HG02973 (cell line): ENCODE data around the gene CCR9.

Source experiments
- ATAC-seq: cut with Tn5 transposase; IDR thresholded peaks from one replicate; pipeline ENCODE4 v1.9.1; 2021; ENCODE audit warnings: moderate library complexity; ENCODE audit not compliant: unreplicated experiment

Gene CCR9

DNA sequence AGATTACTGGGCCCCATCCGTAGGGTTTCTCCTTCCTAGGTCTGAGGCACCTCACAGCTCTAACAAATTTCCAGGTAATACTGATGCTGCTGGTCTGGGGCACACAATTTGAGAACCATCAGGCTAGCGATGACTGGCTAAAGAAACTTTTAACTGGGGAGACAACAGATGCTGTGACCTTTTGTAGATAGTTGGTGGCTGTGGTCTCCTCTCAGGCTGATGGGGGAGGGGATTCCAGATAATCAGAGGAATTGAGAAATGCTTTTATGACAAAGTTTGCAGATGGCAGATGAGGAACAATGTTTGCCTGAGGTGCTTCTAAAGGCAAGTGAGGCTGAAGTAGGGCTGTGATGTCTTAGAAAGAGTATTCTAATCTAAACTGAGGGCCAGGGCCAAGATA, 13.8 kb upstream of the CCR9 start:
- no peak for ATAC-seq

DNA sequence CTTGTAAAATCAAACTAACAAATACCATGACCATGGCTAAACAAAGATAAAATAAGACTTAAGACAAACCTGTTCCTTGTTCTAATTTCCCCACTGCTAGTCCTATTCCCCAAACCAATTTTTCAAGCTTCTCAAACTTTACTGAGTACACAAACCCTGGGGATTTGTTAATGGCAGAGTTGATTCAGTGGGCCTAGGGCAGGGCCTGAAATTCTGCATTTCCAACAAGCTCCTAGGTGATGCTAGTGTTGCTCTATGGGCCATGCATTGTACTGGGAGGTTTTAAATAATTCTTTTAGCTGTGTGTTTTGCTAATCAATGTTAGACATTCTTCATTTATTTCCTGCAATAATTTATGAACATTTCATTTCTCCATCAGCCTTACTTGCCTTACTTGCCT, 13.3 kb upstream of the CCR9 start:
- ATAC-seq, result no peak

DNA sequence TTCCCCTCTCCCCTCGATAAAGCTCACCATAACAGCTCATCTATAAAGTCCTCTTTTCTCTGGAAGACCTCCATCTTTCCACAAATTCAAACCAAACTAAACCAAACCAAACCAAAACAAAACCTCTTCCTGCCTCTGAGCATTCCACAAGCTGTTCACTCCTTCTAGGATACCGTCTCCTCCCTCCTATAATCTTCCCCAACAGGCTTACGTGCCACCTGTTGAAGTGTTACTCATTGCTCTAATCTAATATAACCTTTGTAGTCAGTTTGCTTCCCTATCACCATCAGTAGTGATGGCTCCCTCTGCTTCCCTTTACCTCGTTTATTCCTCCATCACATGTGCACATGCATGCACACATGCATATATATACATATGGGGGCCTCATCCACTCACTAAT, 12.7 kb upstream of the CCR9 start:
- no peak for ATAC-seq

DNA sequence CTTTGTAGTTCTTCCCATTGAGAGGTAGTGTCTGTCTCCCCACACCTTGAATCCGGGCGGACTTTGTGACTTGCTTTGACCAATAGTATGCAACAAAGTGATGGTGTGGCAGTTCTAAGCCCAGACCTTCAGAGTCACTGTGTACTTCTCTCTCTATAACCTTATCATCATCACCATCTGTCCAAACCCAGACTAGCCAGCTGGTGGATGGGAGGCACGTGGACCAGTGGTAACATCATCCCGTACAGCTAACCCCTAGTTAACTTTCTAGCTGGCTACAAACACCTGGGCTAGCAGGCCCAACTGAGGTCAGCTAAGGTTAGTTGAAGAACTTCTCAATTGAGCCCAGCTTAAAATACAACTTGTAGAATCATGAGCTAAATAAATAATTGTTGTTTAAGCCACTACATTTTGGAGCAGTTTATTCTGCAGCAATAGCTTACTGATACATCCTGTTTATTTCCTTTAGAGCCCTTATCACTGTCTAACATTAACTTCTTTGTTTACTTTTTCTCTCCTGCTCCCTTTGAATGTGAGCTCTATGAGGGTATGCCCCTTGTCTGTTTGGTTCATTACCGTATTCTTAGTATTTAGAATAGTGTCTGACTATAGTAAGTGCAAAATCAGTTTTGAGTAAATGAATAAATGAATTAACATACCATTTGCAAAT, 11.5 kb upstream of the CCR9 start:
- no peak for ATAC-seq

DNA sequence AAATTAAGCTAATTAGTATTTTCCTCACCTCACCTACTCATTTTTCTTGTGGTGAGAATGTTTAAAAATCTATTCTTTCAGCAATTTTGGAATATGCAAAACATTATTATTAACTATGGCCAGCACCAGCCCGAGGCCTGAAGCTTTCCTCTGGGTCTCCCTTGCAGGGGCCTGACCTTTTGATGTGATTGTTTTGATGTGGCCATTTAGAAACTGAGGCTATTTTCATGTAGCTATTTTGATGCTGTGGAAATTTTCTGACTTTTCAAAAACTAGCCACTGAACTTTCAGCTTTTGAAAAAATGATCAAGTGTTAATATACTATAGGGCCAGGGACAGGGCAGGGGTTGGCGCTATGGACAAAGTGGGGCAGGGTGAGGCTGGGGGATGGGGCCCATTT, 8.2 kb upstream of the CCR9 start:
- no peak for ATAC-seq

DNA sequence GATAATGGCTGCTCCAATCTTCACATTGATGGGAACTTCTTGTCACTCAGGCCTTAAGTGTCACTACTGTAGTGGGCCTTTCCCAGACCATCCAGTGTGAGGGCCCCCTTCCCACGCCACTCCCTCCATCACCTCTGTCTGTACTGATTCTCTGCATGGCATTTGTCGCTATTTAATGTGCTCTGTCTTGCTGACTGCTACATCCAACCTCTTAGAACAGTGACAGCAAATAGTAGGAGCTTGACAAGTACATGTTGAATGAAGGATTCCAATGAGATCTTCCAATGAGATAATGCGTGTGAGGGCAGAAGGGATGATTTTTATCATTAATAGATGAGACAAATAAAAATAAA, 5.6 kb upstream of the CCR9 start:
- no peak for ATAC-seq

DNA sequence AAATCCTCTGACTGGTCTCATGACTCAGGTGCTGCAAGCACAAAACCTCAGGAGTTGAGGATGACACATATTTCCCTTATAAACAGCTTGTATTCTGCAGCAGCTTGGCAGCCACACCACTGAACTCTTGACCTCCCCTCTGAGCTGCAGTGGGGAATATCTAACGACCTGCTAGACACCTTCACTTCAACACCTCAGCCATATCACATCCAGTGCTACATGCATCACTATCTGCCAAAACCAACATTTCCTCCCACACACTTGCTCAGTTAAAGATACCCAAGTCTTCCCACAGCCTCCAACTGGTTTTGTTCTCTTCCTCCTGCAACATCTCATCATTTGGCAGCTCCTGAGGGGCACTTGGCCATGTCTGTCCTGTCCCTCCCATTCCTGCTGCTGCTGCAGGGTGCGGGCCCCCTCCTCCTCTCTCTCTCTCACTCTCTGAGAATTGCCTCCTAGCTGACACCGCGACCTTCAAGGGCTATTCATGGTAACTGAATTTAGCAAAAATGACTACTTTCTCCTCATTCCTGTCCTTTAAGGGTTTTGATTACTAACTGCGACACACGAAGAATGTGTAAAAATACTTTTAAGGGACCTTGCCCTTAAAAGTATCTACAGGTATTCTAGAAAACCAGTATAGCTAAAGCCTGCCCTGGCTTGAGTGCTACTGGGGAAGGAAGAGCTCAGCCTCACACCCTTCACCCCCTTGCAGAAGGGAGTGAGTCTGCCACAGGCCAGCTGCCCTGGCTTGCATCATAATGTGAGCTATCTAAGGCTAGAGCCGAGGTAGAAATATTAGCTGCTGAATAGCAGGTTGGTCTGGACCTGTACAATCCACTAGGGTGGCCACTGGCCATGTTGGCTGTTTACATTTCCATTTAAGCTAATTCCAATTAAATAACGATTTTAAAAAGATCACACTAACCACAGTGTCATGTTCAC, 5.0 kb upstream of the CCR9 start:
- ATAC-seq, result no peak

DNA sequence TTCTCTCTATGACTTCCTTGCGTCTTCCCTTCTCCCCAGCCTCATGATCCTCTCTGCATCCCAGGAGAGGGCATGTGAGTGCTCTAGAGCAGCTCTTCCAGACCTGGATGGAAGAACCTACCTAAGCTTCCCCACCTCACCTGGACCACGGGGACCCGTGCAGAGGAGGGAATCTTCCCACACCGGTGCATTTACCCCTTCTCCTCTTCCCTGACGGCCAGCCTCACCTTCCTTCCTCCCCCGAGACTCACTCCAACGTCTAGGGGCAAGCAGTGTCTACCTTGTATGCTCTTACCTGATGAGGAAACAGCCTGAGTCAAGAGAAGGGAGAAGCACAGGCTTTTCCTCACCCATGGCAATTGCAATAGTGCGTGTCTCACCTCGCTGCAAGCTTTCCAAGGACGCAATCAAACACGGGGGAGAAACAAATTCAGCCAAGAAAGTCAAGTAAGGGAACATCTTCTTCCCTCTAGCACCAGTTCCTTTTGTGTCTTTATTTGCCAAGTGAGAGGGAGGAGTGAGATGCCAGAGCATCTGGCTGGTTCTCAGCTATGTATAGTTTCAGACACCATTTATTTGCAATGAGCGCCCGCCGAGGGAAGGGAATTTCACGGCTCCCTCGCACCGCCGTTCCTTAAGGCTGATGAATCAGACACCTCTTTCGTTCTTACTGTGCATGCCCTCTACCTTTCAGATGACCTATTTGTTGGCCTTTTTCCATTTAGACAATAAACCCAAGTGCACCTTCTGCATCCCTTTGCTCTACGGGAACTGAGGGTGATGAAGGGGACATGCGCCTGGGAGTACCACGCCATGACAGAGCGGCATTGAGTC, 1.8 kb upstream of the CCR9 start:
- ATAC-seq, result no peak

DNA sequence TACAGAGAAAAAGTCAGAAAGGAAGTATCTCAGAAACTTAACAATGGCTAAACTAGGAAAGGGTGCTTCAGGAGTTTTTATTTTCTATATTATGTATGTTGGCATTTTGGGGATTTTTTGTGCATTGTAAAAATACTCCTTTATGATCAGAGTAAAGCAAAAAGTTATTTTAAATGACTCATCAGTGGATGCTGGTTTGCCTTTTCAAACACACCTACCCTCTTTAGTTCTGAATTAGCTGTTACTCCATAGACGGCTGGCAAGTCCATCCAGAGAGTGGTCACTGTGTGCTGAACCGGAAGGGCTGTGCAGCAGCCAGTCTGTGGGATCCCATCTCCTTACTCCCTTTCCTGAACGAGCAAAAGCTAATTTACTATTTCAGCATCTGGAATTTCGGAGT, 942 bp downstream of the CCR9 start:
- ATAC-seq, result no peak

DNA sequence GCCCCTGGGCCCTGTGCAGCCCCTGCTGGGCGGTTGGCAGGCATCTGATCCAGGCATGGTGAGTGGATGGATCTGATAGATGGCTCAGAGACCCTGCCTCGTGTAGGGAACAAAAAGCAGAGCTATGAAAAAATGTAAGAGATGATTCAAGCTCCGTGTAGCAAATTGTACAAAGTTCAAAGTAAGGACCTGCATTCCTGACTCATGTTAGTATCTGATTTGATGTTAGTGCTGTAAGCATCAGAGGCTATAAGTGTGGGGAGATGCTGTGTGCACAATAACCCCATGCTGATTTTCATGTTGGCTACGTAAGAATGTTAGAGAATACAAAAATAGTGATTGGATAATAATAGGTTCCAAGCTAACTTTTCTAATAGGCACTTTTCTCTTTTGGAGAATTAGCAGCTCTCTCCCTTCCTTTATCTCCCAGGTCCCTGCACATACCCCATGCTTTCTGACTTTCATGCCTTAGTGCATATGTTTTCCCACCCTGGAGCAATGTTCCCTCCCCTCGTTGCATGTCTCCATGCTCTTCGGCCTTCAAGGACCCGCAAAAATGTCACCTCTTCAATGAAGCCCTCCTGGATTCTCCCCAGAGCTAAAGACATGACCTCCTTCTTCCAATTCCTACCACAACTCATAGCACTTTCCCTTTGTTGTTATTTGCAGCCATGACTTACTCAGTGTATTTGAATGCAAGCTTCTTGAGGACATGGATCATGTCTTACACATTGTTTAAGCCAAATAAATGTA, 1.6 kb downstream of the CCR9 start:
- no peak for ATAC-seq

DNA sequence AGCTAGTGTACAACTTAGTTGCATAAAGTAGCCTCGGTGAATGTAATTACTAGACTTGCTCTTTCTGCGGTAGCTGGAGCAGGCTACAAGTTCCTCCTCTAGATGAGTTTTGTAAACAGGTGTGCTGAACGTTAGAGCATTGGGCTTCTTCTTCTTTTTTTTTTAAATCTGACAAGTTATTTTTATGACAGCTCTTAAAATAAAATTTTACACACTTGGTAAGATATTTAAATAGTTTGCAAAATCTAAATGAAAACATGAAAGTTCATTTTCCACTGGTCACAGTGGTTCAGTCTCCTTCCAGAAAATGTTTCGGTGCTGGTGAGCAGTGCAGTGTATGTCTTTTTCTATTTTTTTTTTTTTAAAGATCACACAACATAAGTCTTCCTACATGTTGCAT, 3.0 kb downstream of the CCR9 start:
- no peak for ATAC-seq

DNA sequence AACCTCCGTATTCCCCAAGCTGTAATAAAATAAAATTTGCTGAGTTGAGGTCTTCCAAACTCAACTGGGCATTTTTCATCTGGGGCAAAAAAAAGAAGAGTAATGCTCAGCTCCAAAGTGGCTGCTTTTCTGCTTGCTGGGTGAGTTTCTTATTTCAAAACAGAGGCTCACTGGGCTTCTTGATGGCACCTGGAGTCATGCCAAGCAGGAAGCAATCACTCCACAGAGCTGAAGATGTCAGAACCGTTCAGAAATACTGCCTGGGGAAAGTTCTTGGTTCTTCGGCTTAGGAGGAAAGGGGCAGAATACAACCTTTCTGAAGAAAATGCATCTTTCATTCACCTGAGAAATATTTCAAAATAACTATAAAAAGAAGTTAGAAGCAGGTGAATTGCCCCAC, 4.1 kb downstream of the CCR9 start:
- no peak for ATAC-seq

DNA sequence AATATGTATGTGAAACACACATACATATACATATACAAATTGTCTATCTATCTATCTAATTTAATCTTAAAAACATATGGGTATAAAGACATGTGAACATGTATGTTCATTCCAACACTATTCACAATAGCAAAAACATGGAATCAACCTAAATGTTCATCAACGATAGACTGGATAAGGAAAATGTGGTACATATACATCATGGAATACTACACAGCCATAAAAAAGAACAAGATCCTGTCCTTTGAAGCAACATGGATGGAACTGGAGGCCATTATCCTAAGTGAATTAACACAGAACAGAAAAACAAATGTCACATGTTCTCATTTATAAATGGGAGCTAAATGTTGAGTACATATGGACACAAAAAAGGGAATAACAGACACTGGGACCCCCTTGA, 5.8 kb downstream of the CCR9 start:
- no peak for ATAC-seq

DNA sequence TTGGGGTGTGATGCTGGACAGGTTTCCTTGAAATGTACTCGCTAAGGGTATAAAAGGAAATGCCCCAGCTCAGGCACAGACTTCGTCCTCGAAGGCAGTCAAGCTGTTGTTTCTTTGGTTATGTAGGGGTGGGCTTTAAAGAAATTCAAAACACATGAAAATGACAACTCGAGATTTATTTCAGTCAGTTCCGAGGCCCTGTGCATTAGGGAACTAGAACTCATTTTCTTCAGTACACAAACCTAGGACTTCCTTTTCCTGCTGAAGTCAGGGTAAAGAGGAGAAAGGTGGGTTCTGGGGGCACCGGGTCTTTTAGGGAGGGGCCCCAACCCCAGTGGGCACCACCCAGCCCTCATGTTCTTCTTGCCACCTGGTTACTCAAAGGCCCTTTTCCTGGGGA, 7.7 kb downstream of the CCR9 start:
- ATAC-seq, result no peak

DNA sequence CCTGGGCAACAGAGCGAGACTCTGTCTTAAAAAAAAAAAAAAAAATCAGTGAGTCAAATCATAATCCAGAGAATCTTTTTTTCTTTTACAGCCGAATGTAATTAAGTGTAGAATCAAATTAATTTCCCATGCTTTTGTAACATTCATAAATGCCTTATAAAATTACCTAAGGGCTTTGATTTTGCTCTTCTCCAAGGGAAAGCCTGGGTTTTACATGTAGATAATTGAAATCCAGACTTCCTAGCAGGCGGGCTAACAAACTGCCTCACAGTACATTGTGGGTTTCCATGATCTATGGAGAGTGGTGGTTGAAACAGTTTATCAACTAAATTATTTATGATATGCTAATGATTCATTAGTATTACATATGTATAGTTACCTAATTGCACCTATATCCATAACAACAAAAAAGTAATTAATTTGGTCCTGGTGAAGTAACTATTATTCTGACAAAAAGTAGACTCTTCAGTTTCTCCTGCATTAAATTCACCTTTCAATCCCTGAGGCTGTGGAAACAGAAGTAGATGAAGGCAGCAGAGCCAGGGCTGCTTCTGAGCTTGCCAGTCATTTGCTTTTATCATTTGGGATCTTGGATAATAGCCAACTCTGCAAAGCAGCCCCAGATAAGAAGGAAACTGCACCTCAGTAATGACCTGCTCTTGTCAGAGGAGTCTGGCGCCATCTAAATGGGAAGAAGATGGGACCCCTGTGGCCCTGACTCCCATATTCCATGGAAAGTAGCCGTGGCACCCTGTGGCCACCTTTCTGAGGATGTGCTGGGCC, 9.5 kb downstream of the CCR9 start:
- no peak for ATAC-seq

DNA sequence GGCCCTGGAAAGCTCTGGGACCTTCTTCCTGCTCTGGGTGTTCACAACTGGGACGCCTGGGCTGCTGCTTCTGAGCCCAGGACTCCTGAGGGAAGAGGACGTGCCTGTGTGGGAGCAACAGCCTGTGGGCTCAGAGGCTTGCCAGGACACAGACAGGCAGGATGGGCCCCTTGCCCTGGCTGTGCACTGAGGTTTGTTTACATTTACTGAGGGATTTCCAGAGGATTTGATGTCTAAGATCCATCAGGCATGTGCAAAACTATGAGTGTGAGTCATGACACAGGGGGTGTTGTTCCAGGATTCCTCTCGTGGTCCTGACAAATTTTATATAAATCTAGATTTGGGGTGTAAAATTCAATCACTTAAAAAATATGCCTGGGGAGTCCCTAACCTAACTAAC, 10.6 kb downstream of the CCR9 start:
- no peak for ATAC-seq

DNA sequence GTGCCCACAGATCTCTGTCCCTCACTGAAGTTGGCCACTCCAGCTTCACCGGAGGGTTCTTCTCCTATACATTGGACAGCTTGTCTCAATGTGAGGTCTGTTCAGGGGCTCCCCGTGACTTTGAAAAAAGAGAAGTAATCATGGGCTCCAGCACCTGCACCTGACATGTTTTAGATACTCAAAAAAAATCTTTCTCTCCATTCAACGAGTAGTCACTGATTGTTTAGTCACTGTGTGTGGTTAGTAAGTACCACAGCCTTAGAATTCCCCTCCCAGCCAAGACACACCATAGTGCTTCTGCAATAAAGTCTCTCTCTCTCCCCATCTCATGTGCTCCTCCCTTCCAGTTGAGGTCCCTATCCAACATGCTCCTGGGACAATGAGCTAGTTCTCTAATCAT, 18.6 kb downstream of the CCR9 start:
- peak; percentile 53 for ATAC-seq

DNA sequence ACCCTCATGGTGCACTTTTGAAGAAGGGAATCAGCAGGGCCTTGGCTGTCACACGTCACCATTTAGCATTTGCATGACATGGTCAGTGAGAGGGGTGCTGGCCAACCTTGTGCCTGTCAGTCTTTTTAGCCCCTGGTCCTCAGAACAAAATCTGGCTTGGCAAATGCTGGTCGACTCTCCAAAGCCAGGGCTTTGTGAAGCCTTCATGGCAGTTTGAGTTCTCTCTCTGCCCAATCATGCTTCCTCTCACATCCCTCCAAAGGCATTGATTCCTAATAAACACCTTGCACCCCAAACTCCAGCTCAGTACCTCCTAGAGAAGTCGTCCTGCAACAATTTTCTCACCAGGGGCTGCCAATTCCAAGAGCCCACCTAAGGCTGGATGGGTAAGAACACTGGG, 19.4 kb downstream of the CCR9 start:
- ATAC-seq, result no peak

DNA sequence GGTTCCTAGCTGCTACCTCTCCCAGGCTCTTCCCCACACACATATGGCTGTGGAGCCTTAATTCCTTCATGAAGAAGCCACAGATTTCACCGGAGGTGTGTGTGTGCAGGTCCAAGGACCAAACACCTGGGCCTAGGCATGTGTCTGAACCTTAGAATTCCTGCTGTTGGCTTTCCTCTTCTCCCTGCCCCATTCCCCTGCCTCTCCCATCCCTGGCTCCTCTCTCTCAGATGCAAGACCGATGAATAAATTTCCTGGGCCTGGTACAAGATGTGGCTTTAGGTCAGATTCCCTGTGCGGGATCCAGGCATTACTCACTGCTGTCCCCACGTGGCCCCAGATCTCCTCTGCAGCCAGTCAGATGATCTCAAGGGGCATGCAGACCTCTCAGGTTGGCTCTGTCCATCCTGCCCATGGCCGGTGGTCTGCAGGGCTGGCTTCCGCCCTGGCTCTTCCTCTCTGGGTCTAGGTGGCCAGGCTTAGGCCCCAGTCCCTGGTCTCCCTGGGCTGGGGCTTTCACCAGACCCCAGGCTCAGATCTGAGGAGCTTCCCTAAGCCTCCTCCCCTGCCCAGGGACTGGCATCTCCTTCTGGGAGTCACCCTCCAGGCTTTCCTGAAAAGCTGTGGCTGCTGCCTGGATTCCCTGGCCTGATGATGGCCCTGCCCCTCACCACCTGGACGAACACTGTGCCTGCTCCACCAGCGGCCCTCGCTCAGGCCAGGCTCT, 20.5 kb downstream of the CCR9 start:
- no peak for ATAC-seq
